Cerebellar cortex (tissue), 1 donor: ENCODE results near the gene SLC5A4.
A peak's percentile ranks its signal among the peaks of the same experiment; 100 is the strongest.
"Not testable (repeated sequence)": the region's sequence is repeated elsewhere in the genome, so short reads cannot be mapped to it uniquely, and the experiment has no call there.

Experiments used
- DNase-seq: peaks from one replicate; pipeline ENCODE4 v3.0.0-alpha.2; 2015; ENCODE audit warnings: low spot score

The SLC5A4 gene

DNA sequence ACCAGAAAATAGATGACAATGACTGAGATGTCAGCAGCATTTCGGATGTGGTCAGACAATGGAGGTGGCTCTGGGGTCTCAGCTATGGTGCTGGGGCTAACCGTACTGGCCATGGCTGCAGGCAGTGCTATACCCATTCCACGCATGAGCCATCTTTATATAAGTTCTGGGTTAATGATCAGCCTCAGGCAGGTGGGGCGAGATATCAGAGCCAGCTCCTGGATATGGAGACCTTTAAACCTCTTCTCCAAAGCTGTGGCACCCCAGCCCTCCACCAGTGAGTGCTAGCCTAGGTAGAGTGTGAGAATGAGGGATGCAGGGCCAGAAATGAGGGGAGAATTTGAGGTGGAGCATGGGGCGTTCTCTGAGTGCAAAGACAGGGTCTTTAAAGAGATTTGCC is at the start of gene SLC5A4:
Gene SLC5A4 (minus strand): TSS at position 131 of the 400 bp plus-strand sequence. CDS start 18 bp downstream, at position 113.
- no peak for DNase-seq

DNA sequence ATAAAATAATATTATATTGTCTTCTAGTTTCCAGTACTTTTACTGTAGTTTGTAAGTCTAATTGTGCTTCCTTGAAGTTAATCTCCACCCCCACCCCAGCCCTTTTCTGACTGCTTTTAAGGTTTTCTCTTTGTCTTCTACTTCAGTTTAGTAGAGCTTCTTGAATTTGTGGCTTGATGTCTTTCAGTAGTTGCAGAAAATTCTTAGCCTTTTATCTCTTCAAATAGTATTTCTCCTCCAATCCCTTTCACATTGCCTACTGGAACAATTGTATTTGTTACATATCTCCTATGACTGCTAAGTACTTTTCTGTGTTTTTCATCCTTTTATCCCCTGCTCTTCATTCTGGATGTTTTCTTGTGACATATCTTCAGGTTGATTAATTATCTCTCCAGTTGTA is 38.8 kb upstream of the SLC5A4 start:
- DNase-seq, result not testable (repeated sequence)

- no peak for DNase-seq
Measured at GRCh38 chr22:32286290-32286840, 31.2 kb upstream of the SLC5A4 start.

GRCh38 chr22:32281072-32281471 is 25.9 kb upstream of the SLC5A4 start:
- DNase-seq, result no peak

GRCh38 chr22:32275353-32275752 is 20.2 kb upstream of the SLC5A4 start:
- not testable (repeated sequence) for DNase-seq

GRCh38 chr22:32271389-32271788 is 16.2 kb upstream of the SLC5A4 start:
- DNase-seq, result no peak

GRCh38 chr22:32270641-32271369 is 15.7 kb upstream of the SLC5A4 start:
- no peak for DNase-seq

DNA sequence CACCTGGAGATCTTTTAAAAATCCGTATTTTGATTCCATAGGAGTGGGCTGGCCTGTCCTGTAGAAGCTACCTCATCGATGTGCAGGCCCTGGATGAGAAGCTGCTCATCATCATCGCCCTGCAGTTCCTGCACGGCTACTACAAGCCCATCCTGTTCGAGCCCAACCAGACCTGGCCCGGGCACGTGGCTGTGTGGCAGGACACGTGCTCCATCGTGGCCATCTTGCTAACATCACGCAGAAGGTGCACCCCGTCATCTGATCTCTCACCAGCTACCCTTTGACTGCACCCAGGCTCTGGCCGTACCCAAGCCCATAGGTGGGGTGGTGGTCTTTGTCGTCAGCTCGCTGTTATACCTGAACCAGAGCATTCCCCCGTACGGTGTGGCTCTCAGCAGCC is 14.2 kb upstream of the SLC5A4 start:
- no peak for DNase-seq

DNA sequence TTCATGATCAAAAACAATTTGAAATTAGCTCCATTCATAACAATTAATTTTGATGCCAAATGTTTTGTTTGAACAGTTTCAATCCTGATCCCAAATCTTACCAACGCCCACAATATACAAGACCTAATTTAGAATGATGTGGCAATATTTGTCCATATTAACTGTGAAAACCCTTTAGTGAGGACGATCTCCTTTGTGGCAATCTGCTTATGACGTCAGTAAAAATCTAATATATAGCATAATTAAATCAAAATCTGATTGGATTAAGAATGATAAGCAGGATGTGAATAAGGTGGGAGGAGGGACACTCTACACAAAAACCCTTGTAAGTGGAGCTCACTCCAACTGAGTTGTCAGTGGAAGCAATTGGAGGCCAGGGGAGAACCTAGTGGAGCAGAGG is 11.9 kb upstream of the SLC5A4 start:
- DNase-seq, result no peak

DNA sequence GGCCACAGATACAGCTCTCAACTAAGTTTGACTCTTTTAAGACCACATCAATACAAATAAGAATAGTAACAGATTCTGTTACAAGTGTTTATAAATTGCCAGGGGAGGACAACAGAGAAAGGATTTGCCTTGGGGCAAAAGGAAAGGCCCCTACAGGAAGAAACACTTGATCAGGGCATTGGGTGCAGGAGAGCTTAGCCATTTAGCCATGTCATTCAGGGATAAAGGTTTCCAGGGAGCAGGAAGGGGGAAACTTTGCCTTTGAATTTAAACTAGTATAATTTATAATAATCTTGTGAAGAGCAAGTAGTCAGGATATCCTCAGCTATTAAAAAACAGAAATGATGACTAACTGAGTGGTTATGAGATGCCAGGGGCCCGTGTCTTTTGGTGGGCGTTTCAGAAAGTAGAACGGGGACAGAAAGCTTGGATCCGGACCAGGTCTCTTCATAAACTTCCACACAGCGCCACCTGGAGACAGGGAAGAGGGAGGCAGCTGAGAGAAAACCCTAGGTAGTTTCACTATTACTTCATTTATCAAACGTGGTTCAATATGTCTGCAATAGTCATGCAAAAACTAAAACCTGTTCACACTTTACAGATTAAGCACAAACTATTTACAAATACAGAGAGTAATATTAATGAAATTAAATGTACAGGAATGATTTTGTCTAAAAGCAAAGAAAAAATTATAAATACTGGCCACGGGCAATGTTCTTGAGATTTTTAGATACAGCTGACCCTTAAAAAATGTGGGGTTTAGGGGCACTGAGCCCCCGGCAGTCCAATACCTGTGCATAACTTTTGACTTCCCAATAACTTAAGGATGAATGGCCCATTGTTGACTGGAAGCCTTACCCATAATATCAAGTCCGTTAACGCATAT is 11.0 kb upstream of the SLC5A4 start:
- peak; percentile 58 for DNase-seq

DNA sequence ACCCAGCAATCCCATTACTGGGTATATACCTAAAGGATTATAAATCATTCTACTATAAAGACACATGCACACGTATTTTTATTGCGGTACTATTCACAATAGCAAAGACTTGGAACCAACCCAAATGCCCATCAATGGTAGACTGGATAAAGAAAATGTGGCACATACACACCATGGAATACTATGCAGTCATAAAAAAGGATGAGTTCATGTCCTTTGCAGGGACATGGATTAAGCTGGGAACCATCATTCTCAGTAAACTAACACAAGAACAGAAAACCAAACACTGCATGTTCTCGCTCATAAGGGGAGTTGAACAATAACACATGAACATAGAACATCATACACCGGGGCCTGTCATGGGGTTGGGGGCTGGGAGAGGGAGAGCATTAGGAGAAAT is 8.5 kb upstream of the SLC5A4 start:
- not testable (repeated sequence) for DNase-seq

- no peak for DNase-seq
Measured at GRCh38 chr22:32261306-32261705, 6.2 kb upstream of the SLC5A4 start.

DNA sequence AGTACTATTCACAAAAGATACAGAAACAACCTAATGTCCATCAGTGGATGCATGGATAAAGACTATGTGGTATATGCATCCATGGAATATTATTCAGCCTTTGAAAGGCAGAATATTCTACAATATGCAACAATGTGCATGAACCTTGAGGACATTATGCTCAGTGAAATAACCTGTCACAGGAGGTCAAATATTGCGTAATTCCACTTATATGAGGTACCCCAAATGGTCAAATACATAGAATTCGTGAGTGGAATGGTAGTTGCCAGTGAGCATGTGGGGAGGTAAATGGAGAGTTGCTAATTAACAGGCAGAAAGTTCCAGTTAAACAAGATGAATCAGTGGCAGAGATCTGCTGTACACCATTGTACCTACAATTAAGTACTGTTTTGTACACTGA is 3.6 kb upstream of the SLC5A4 start:
- no peak for DNase-seq

DNA sequence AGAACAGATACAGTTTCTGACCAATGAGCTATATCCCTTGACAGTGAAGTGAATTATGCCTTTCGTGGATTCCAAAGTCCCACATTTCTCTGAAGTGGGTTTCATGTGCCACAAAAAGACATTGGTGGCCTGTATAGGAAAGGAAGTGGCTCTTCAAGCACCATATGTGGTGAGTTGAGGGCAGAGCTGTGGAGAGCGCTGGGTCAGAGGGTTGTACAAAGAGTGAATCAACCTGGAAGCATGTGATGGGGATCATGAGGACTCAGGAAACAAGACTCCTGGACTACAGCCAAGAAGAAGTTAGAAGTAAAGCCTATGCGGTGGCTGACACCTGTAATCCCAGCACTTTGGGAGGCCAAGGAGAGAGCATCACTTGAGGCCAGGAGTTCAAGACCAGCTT is 579 bp upstream of the SLC5A4 start:
- DNase-seq, result no peak

- no peak for DNase-seq
Measured at GRCh38 chr22:32249231-32249630, 5.9 kb downstream of the SLC5A4 start.

- DNase-seq, result no peak
Measured at GRCh38 chr22:32248276-32248675, 6.9 kb downstream of the SLC5A4 start.

DNA sequence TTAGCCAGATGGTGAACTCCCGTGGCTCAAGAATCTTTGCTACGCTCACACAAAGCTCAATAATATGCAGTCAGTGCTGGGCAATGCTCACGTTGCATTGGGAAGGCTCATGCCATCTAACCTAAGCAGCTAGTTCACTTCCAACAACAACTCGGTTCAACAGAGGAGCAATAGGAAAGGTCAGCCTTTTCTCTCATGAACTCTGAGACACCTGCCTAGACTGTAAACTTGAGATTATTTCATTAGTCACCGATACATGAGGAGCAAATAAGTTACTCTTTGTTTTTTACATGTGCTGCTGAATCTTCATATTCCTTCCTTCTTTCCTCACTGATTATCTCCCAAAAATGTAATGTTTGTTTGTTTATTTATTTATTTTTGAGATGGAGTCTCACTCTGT is 9.0 kb downstream of the SLC5A4 start:
- no peak for DNase-seq

- DNase-seq, result no peak
Measured at GRCh38 chr22:32245042-32245441, 10.1 kb downstream of the SLC5A4 start.

DNA sequence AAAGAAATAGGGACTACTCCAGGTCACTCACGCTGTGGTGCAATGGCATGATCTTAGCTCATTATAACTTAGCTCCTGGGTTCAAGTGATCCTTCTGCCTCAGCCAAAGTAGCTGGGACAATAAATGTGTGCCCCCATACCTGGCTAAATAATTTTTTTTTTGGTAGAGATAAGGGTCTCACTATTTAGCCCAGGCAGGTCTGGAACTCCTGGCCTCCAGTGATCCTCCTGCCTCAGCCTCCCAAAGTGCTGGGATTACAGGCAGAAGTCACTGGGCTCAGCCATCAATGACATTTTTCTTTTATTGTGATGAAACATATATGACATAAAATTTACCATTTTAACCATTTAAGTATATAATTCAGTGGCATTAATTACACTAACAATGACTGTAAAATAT is 10.6 kb downstream of the SLC5A4 start:
- DNase-seq, result no peak

GRCh38 chr22:32240461-32240860 is 14.7 kb downstream of the SLC5A4 start:
- DNase-seq, result no peak

DNA sequence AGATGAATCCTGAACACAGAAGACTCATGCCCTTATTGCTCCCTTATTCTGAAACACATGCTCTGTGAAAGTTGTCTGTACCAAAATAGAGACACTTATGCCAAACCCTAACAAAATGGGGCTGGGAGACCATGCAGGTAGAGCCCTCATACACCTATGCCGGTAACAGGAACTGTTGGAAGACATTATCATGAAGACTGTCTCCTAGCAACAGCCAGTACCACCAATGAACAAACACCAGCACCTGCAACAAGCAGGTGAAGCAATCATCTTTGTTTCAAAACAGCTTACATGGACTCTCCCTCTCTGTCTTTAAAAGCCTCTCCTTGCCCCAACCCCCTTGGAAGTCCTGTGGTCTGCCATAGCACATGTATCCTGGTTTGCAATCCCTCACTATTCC is 17.2 kb downstream of the SLC5A4 start:
- no peak for DNase-seq

GRCh38 chr22:32236970-32237369 is 18.2 kb downstream of the SLC5A4 start:
- DNase-seq, result peak; percentile 23

DNA sequence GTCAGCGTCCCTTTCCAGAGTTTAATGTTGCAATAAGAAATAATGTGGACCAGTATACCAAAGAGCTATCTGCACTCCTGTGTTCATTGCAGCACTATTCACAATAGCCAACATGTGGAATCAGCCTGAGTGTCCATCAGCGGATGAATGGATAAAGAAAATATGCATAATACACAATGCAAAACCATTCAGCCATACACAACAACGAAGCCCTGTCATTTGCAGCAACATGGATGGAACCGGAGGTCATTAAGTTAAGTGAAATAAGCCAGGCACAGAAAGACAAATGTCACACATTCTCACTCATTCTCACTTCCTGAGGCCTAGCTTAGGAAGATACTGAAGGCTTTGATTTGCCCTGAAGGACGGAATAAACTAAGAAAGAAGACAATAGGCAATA is 22.1 kb downstream of the SLC5A4 start:
- no peak for DNase-seq
